Sigmoid colon (tissue), 3 donors: ENCODE measurements around the gene AP1AR.

Experiments
- POLR2A ChIP-seq, 2 donors: fragments of 450-650 bp; IDR thresholded peaks; one replicate each; pipeline ENCODE4 v1.6.1; 2016; ENCODE audit warnings: antibody characterized with exemption in 2 of 2, mild to moderate bottlenecking in 2 of 2, moderate library complexity in 2 of 2
- TF ChIP-seq, protein P1 (sequence below), 4 experiments: fragments of 450-650 bp in 3 of 4; fragments of 200-600 bp in 1 of 4; IDR thresholded peaks; one replicate each; pipeline ENCODE4 v1.5.1; 2016 to 2019; ENCODE audit warnings: antibody characterized with exemption in 4 of 4, mild to moderate bottlenecking in 3 of 4, moderate library complexity in 2 of 4

DNA sequence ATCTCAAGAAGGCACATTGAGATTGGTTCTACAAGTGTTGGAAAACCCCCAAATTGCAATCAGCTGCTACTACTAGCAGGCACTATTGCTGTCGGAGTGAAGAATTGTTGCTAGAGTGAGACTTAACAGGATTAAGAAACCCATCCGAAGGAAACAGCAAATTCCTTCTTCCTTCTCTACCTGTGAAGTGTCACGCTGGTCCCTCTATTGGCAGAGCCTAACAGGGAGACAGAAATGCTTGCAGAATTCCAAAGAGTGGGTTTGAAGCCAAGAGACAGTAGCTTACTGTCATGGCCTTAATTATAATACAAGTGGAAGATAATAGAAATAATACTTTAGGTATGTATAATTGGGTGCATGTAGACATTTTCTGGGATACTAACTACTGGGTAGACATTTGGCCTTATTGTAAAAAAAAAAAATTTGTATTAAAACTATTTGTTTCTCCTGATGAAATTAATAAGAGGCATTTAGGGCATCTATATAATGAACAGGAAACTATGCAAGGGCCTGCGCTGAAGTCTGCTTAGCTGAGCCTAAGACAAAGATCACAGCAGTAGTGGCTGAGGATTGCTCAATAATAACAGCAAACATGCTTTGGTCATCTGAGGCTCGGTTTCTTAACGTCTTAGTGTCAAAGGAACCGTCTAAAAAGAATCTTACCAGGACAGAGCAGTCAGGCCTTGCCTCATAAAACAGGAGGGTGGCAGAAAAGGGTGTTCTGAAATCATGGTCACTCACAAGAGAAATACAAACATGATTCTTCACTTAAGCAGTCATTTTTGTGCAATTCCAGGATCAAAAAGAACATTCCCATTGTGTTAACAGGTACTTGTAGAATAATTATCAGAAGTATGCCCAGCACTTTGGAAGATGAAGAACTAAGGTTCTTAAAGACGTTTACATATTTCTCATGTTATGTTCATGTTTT lies 45.6 kb upstream of the AP1AR start:
- TF ChIP-seq, protein P1, sequence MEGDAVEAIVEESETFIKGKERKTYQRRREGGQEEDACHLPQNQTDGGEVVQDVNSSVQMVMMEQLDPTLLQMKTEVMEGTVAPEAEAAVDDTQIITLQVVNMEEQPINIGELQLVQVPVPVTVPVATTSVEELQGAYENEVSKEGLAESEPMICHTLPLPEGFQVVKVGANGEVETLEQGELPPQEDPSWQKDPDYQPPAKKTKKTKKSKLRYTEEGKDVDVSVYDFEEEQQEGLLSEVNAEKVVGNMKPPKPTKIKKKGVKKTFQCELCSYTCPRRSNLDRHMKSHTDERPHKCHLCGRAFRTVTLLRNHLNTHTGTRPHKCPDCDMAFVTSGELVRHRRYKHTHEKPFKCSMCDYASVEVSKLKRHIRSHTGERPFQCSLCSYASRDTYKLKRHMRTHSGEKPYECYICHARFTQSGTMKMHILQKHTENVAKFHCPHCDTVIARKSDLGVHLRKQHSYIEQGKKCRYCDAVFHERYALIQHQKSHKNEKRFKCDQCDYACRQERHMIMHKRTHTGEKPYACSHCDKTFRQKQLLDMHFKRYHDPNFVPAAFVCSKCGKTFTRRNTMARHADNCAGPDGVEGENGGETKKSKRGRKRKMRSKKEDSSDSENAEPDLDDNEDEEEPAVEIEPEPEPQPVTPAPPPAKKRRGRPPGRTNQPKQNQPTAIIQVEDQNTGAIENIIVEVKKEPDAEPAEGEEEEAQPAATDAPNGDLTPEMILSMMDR (IDR thresholded peaks at IDR 0.05): no peak
- TF ChIP-seq POLR2A (IDR thresholded peaks at IDR 0.05): no peak
